Hepatocyte (in vitro differentiated cells): Measurements from ENCODE around the gene ZNF12.

Experiments used
- CTCF ChIP-seq: fragments of 200-600 bp; sonication (generic); IDR thresholded peaks from 2 replicates; pipeline ENCODE4 v1.5.1; 2016; ENCODE audit warnings: antibody characterized with exemption, mild to moderate bottlenecking; ENCODE audit not compliant: poor library complexity
- EZH2 ChIP-seq: fragments of 200-600 bp; sonication (generic); IDR thresholded peaks from 2 replicates; pipeline ENCODE4 v1.6.1; 2016; ENCODE audit warnings: antibody characterized with exemption, mild to moderate bottlenecking, borderline replicate concordance

- TF ChIP-seq CTCF (no peak), EZH2 (no peak)
Measured at GRCh38 chr7:6639032-6639431, 67.7 kb downstream of the ZNF12 start.
